ENCODE results near the gene PLEKHJ1. TPM values are rescaled to one million over a fixed set of nuclear protein-coding genes. Genes with fewer than 3 reads are reported as not detected.

PLEKHJ1 gene
- total RNA-seq, 1 experiment from 2014 or later, result 78.6 TPM

DNA sequence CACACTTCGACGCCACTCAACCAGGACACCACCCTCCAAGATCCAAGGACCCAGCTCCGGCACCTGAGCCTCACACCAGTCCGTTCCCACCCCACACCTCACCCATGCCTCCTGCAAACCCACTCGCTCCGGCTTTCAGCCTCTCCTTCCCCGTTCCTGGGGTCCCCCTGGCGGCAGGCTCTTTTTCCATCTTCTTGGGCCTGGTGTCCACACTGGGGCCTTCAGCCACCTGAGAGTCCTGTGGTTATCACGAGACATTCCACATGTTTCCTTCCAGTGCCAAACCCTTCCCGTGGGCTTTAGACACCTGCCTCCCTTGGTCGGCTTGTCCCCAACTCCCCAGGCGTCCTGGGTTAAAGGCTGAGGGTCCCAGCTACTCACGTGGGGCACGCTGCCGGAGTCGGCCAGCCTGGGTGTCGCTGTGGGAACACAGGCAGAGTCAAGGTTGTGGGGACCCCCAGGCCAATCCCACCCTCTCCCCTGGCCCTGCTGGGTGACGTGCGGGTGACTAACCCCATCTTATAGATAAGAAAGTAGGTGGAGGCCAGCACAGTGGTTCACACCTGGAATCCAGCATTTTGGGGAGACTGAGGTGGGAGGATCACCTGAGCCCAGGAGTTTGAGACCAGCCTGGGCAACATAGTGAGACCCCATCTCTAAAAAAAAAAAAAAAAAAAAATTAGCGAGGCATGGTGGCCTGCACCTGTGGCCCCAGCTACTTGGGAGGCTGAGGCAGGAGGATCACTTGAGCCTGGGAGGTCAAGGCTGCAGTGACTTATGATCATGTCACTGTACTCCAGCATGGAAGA is 18.1 kb upstream of the PLEKHJ1 start:
- intact Hi-C loops (cut with micrococcal nuclease; ENCODE audit: unreplicated experiment), result no loop called here
- no peak for ATAC-seq
- Histone ChIP-seq H3K4me3 (ENCODE audit: low read depth in 2 of 2, low read length in 2 of 2) (no peak overlapping the region), H3K27ac (ENCODE audit: low read length) (no peak overlapping the region), H3K9me3 (ENCODE audit: control insufficient read depth, insufficient read depth, low read depth, low read length) (no peaks in the 10 kb centered on the region), H3K27me3 (ENCODE audit: control insufficient read depth, insufficient read depth, low read length) (no peaks in the 10 kb centered on the region), H3K4me1 (ENCODE audit: control insufficient read depth, insufficient read depth, low read length) (no peaks in the 10 kb centered on the region), H3K36me3 (ENCODE audit: control insufficient read depth, insufficient read depth, low read length) (no peaks in the 10 kb centered on the region)
- in situ Hi-C loops (cut with HindIII; ENCODE audit: low pct_unique_long_range_greater_than_20kb, low sequenced_read_pairs), result no loop called here
- BruUV-seq (replicated peaks), result no TSS peak
- DNase-seq (ENCODE audit: low read depth, low spot score), result no peak
- TF ChIP-seq TCF7L2 (IDR thresholded peaks at IDR 0.05; ENCODE audit: low read depth, low read length) (no peak), POLR2AphosphoS5 (IDR thresholded peaks at IDR 0.05; ENCODE audit: low read depth, low read length) (no peak), SIN3A (IDR thresholded peaks at IDR 0.05; ENCODE audit: borderline replicate concordance, insufficient read depth, low read depth, low read length) (no peak), REST (IDR thresholded peaks at IDR 0.05; ENCODE audit: insufficient read depth in 1 of 2, low read depth in 2 of 2, low read length in 1 of 2) (no peak)
- TF ChIP-seq, protein P1, sequence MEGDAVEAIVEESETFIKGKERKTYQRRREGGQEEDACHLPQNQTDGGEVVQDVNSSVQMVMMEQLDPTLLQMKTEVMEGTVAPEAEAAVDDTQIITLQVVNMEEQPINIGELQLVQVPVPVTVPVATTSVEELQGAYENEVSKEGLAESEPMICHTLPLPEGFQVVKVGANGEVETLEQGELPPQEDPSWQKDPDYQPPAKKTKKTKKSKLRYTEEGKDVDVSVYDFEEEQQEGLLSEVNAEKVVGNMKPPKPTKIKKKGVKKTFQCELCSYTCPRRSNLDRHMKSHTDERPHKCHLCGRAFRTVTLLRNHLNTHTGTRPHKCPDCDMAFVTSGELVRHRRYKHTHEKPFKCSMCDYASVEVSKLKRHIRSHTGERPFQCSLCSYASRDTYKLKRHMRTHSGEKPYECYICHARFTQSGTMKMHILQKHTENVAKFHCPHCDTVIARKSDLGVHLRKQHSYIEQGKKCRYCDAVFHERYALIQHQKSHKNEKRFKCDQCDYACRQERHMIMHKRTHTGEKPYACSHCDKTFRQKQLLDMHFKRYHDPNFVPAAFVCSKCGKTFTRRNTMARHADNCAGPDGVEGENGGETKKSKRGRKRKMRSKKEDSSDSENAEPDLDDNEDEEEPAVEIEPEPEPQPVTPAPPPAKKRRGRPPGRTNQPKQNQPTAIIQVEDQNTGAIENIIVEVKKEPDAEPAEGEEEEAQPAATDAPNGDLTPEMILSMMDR (IDR thresholded peaks at IDR 0.05), result no peak; the same call in 1 of the 2 replicates
- CTCF ChIA-PET, result no interaction called here
- POLR2A ChIA-PET, result no interaction called here

- Histone ChIP-seq H3K4me3 (ENCODE audit: low read depth in 2 of 2, low read length in 2 of 2) (no peak overlapping the region), H3K36me3 (ENCODE audit: control insufficient read depth, insufficient read depth, low read length) (no peaks in the 10 kb centered on the region), H3K4me1 (ENCODE audit: control insufficient read depth, insufficient read depth, low read length) (no peaks in the 10 kb centered on the region), H3K27me3 (ENCODE audit: control insufficient read depth, insufficient read depth, low read length) (no peaks in the 10 kb centered on the region), H3K9me3 (ENCODE audit: control insufficient read depth, insufficient read depth, low read depth, low read length) (no peaks in the 10 kb centered on the region), H3K27ac (ENCODE audit: low read length) (no peak overlapping the region)
- no peak for TF ChIP-seq SIN3A (IDR thresholded peaks at IDR 0.05; ENCODE audit: borderline replicate concordance, insufficient read depth, low read depth, low read length)
- TF ChIP-seq POLR2AphosphoS5 (IDR thresholded peaks at IDR 0.05; ENCODE audit: low read depth, low read length), result no peak
- TF ChIP-seq, protein P1 (IDR thresholded peaks at IDR 0.05), result no peak; the same call in 1 of the 2 replicates
- TF ChIP-seq REST (IDR thresholded peaks at IDR 0.05; ENCODE audit: insufficient read depth in 1 of 2, low read depth in 2 of 2, low read length in 1 of 2), result no peak
- ChIA-PET CTCF (no interaction called here), POLR2A (no interaction called here)
- intact Hi-C loops (cut with micrococcal nuclease; ENCODE audit: unreplicated experiment) (no loop called here), in situ Hi-C loops (cut with HindIII; ENCODE audit: low pct_unique_long_range_greater_than_20kb, low sequenced_read_pairs) (no loop called here)
- no peak for DNase-seq (ENCODE audit: low read depth, low spot score)
- no peak for ATAC-seq
- no TSS peak for BruUV-seq (replicated peaks)
Measured at GRCh38 chr19:2253106-2254063, 17.3 kb upstream of the PLEKHJ1 start.
